ENCODE data around the gene TMEM86B. TPM values are rescaled to one million over a fixed set of nuclear protein-coding genes. Genes with fewer than 3 reads are reported as not detected.

TMEM86B gene
- total RNA-seq, 4 donors from 2014 or later, result 2.0 to 40.8 (median 4.4) TPM

DNA sequence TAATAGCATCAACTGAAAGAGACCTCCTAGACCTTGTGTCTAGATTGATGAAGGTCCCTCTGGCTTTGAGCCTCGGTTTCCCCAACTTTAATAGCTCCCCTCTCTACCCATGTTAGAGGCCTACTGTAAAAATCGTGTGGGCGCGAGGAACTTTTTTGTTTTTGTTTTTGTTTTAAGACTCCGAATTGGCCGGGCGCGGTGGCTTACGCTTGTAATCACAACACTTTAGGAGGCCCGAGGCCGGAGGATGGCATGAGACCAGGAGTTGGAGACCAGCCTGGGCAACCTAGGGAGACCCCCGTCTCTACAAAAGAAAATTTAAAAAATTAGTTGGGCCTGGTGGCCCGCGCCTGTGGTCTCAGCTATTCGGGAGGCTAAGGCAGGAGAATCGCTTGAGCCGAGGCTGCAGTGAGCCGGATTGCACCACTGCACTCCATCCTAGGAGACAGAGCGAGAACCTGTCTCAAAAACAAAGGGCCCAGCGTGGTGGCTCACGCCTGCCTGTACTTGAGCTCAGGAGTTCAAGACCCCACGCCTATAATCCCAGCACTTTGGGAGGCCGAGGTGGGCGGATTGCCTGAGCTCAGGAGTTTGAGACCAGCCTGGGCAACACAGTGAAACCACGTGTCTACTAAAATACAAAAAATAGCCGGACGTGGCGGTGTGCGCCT lies 31.1 kb upstream of the TMEM86B start:
- intact Hi-C loops (cut with DNase I; ENCODE audit: low total_unique reads), result no loop called here
- TF ChIP-seq POLR2A (IDR thresholded peaks at IDR 0.05) (no peak), POLR2AphosphoS5 (IDR thresholded peaks at IDR 0.05) (no peak)
- Histone ChIP-seq H3K27me3 (no peaks in the 10 kb centered on the region), H3K4me1 (peaks cover 29 to 40% (median 37%) of the 10 kb centered on the region in 4 donors), H3K4me3 (peak overlapping the region; percentile 2 to 97 (median 88)), H3K36me3 (no peaks in the 10 kb centered on the region), H3K27ac (peak overlapping the region; percentile 91 to 93 (median 92)), H3K9me3 (no peaks in the 10 kb centered on the region)
- no peak for DNase-seq
- 9 to 40% methylated on average over 7 to 29 of the region's 29 CpGs for WGBS, 2 donors (ENCODE audit: low coverage in 1 of 2)
- in situ Hi-C loops (cut with MboI; ENCODE audit: low pct_ligation_motif_present in 1 of 4, low pct_unique_long_range_greater_than_20kb in 1 of 4, low sequenced_read_pairs in 3 of 4), result no loop called here

DNA sequence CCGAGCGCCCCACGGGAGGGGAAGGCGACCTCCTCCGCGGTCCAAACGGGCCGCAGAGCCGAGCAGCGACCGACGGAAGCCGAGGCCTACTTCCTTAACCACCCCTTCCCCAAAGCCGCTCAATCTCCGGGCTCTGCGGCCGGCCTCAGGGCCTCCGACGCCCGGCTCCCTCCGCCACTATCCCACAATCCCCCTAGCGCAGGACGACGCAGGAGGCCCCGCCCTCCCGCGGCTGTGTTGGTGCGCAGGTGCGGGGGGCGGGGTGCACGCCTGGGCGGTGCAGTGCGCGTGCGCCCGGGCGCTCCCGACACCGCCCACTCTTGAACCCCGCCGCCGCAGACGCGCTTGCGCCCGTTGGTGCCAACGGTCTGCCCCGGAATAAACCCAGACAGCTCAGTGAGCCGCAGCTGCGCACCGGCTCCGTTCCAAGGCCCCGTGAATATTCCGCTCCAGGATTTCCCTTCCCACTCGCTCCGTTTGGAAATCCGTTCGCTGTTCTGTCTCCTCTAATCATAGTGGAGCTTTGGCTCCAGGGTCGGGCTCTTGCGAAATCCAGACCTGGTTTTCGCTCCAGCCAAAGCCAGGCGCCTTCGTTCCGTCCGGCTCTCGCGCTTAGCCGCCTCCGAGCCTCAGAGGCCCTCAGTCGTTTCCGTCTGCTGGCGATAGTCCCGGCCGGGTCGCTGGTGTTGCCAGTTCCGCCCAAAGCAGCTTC lies 30.4 kb upstream of the TMEM86B start, which contains the start of gene PPP6R1:
Gene PPP6R1, minus strand, starts transcription at position 190 of the 712 bp plus-strand sequence. CDS start 11,914 bp downstream, outside the sequence.
- intact Hi-C loops (cut with DNase I; ENCODE audit: low total_unique reads) (no loop called here), in situ Hi-C loops (cut with MboI; ENCODE audit: low pct_ligation_motif_present in 1 of 4, low pct_unique_long_range_greater_than_20kb in 1 of 4, low sequenced_read_pairs in 3 of 4) (no loop called here)
- no peaks in the 10 kb centered on the region for H3K9me3 ChIP-seq
- TF ChIP-seq EP300 (IDR thresholded peaks at IDR 0.05; ENCODE audit: low read depth) (peak; percentile 17), POLR2AphosphoS5 (IDR thresholded peaks at IDR 0.05) (peak; percentile 89 to 94 (median 94)), POLR2A (IDR thresholded peaks at IDR 0.05) (peak; percentile 92)
- TF ChIP-seq, protein P1, sequence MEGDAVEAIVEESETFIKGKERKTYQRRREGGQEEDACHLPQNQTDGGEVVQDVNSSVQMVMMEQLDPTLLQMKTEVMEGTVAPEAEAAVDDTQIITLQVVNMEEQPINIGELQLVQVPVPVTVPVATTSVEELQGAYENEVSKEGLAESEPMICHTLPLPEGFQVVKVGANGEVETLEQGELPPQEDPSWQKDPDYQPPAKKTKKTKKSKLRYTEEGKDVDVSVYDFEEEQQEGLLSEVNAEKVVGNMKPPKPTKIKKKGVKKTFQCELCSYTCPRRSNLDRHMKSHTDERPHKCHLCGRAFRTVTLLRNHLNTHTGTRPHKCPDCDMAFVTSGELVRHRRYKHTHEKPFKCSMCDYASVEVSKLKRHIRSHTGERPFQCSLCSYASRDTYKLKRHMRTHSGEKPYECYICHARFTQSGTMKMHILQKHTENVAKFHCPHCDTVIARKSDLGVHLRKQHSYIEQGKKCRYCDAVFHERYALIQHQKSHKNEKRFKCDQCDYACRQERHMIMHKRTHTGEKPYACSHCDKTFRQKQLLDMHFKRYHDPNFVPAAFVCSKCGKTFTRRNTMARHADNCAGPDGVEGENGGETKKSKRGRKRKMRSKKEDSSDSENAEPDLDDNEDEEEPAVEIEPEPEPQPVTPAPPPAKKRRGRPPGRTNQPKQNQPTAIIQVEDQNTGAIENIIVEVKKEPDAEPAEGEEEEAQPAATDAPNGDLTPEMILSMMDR (IDR thresholded peaks at IDR 0.05), result no peak
- H3K36me3 ChIP-seq, result no peaks in the 10 kb centered on the region
- WGBS, 2 donors (ENCODE audit: low coverage in 1 of 2), result 1% methylated on average over 62 of the region's 76 CpGs; no CpG with 5 or more reads in 1 of the 2 donors
- H3K4me1 ChIP-seq, result peaks cover 29 to 43% (median 40%) of the 10 kb centered on the region in 4 donors
- H3K27ac ChIP-seq, result peak within 1 kb of the TSS; percentile 91 to 93 (median 92)
- H3K4me3 ChIP-seq, result peak within 1 kb of the TSS; percentile 82 to 97 (median 92)
- DNase-seq, result peak; percentile 97
- no peaks in the 10 kb centered on the region for H3K27me3 ChIP-seq

DNA sequence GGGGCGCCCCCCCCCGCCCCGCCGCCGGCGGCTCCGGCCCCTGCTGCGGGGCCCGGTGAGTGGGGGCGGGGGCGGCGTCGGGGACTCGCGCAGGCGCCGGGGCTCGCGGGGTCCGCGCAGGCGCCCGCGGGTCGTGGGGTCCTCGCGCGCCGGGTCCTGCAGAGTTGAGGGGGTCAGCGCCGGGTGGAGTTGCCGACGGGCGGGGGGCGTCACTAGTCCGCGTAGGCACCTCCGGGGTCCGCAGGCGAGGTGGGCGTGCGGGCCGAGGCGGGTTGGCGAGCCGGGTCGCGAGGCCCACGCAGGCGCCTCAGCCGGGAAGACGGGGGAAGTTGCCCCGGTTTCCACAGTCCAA lies 29.9 kb upstream of the TMEM86B start:
- Histone ChIP-seq H3K27ac (peak overlapping the region; percentile 91 to 93 (median 92)), H3K27me3 (no peaks in the 10 kb centered on the region), H3K36me3 (no peaks in the 10 kb centered on the region), H3K4me1 (peaks cover 29 to 47% (median 40%) of the 10 kb centered on the region in 4 donors), H3K9me3 (no peaks in the 10 kb centered on the region), H3K4me3 (peak overlapping the region; percentile 82 to 97 (median 92))
- in situ Hi-C loops (cut with MboI; ENCODE audit: low pct_ligation_motif_present in 1 of 4, low pct_unique_long_range_greater_than_20kb in 1 of 4, low sequenced_read_pairs in 3 of 4) (no loop called here), intact Hi-C loops (cut with DNase I; ENCODE audit: low total_unique reads) (no loop called here)
- WGBS, 2 donors (ENCODE audit: low coverage in 1 of 2), result no CpG with 5 or more reads among the region's 53 CpGs
- TF ChIP-seq, protein P1 (IDR thresholded peaks at IDR 0.05), result no peak
- TF ChIP-seq POLR2A (IDR thresholded peaks at IDR 0.05) (no peak), POLR2AphosphoS5 (IDR thresholded peaks at IDR 0.05) (no peak), EP300 (IDR thresholded peaks at IDR 0.05; ENCODE audit: low read depth) (no peak)
- DNase-seq, result no peak

DNA sequence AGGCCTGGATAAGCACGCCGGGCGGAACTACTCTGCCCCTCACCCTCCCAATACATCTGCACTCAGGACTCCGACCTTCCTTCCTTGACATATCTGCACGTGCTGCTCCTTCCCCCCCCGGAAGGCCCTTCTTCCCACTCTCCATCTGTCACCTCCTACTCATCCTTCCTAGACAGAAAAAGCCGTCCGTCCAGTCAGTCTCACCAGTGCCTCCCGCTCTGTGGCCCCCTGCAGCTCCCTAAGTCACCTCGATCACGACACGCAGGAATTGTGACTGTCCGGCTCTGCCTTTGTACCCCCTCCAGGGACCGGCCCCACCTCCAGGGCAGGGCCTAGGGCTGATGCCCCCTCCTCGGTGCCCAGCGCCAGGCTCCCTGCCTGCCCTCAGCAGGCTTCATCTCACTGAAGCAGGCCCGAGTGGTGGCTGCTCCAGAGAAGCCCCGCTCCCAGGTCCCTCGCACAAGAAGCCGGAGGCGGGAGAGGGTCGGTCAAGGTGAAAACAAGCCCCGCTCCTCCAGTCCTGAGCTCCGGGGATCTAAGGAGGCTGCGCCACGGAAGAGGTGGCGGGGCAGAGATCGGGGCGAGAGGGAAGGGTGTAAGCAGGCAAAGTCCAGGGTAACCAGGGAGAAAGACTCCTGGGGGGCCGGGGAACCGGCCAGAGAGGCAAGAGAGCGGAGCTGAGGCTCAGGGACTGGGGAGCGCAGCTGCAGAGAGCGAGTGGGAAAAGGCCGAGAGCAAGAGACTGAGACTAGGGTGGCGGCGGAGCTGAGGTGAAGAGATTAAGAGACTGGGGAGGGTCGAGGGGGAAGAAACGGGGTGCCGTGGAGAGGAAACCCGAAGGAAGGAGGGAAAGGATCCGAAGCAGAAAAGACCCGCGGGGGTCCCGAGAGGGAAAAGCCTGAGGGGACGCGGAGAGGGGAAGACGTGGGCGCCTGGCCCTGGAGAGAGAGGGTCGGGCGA lies 29.2 kb upstream of the TMEM86B start:
- TF ChIP-seq, protein P1 (IDR thresholded peaks at IDR 0.05), result no peak
- TF ChIP-seq POLR2AphosphoS5 (IDR thresholded peaks at IDR 0.05) (no peak), POLR2A (IDR thresholded peaks at IDR 0.05) (no peak), EP300 (IDR thresholded peaks at IDR 0.05; ENCODE audit: low read depth) (no peak)
- in situ Hi-C loops (cut with MboI; ENCODE audit: low pct_ligation_motif_present in 1 of 4, low pct_unique_long_range_greater_than_20kb in 1 of 4, low sequenced_read_pairs in 3 of 4), result no loop called here
- Histone ChIP-seq H3K4me3 (peak overlapping the region; percentile 67 to 97 (median 88)), H3K4me1 (peaks cover 34 to 54% (median 41%) of the 10 kb centered on the region in 4 donors), H3K27me3 (no peaks in the 10 kb centered on the region), H3K36me3 (no peaks in the 10 kb centered on the region), H3K9me3 (no peaks in the 10 kb centered on the region), H3K27ac (peak overlapping the region; percentile 91 to 93 (median 92))
- WGBS, 2 donors (ENCODE audit: low coverage in 1 of 2), result 1 to 4% methylated on average over 22 to 48 of the region's 51 CpGs
- intact Hi-C loops (cut with DNase I; ENCODE audit: low total_unique reads), result no loop called here
- DNase-seq, result no peak

Measured in transverse colon (tissue), 4 donors.